AG04449 (cell line): Measurements from ENCODE around the gene STXBP4.

ENCODE experiments used
- CTCF ChIA-PET: fragments of 350-600 bp; formaldehyde crosslinking; extraction: SDS; loops from one replicate; lab custom pipeline; 2021; ENCODE audit warnings: antibody characterized with exemption; lab: Yijun Ruan, JAX
- POLR2A ChIA-PET: fragments of 400-600, 350-600 bp; formaldehyde crosslinking; extraction: SDS; loops from one replicate; lab custom pipeline; 2020; ENCODE audit warnings: antibody characterized with exemption, inconsistent platforms; lab: Yijun Ruan, JAX
- DNase-seq: peaks from one replicate; pipeline ENCODE4 v3.0.0-alpha.2; 2010; ENCODE audit warnings: low read depth, low spot score
- H3K4me3 ChIP-seq: 2 replicates; pipeline ENCODE4 v1.5.1; 2011; ENCODE audit warnings: low read depth, mild to moderate bottlenecking, control low read depth, low read length
- CTCF ChIP-seq: IDR thresholded peaks from one replicate; pipeline ENCODE4 v1.5.1; 2011; ENCODE audit warnings: mild to moderate bottlenecking, moderate library complexity, low read length, control low read depth, inconsistent platforms; ENCODE audit not compliant: insufficient read depth; ENCODE audit errors: missing control alignments

The STXBP4 gene

DNA sequence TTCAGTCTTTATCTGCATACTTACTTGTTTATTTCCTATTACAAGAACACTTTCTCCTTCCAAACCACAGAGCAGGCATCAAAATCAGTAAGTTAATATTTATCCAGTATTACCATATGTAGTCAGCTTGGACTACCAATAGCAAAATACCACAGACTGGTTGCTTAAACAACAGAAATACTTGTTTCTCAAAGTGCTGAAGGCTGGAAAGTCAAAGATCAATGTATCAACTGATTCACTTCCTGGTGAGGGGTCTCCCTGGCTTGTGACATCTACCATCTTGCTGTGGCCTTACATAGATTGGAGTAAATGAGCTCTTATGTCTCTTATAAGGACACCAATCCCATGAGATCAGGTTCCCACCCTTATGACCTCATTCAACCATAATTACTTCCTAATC lies 2.6 kb downstream of the STXBP4 start:
- TF ChIP-seq CTCF: no peak
- POLR2A ChIA-PET: no interaction called here
- no peak overlapping the region for H3K4me3 ChIP-seq
- no peak for DNase-seq
- CTCF ChIA-PET: interaction anchor here (4.6 kb wide), 1 partner anchor 21 kb away, joined by 22 read pairs; no protein-coding TSS in a partner anchor

GRCh38 chr17:54971901-54972300 lies 3.3 kb downstream of the STXBP4 start:
- POLR2A ChIA-PET: no interaction called here
- no peak overlapping the region for H3K4me3 ChIP-seq
- DNase-seq: no peak
- TF ChIP-seq CTCF: no peak
- CTCF ChIA-PET: interaction anchor here (3.2 kb wide), 1 partner anchor 21 kb away, joined by 20 read pairs; no protein-coding TSS in a partner anchor

DNA sequence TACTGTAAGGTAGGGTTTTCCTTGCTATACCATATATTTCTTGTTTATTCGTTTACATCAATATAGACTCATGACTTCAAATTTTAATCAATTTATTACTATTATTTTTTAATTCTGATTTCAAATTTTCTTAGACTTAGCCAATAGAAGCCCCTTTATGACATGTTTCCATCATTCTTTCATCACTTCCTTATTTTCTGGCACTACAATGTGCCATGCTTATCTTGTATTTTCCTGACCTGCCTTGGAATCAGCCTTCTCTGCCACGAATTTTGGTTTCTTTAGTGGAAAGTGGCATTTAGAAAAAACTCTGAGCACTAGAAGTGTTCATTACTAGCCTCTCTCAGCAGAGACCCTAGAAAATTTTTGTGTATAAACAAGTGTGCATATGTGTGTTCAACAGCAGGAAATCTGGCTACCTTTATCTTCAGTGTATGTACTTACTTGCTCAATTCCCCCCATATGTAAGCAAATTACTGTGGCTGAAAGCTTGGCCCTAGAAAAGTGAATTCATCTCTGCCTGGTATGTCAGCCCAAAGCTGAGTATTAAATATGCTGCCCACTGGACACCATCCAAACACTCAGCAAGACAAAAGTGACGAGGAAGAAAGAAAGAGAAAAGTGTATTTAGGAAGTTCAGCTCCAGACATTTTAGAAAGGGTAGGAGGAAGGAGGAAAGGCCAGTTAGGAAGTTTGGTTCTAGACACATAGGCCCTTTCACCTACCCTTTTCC lies 4.0 kb downstream of the STXBP4 start:
- no peak for DNase-seq
- CTCF ChIA-PET: interaction anchor here (0.9 to 3.2 kb wide), 4 partner anchors 14 to 375 kb away, joined by 4 to 20 read pairs (median 5); no protein-coding TSS in a partner anchor
- TF ChIP-seq CTCF: no peak
- no peak overlapping the region for H3K4me3 ChIP-seq
- POLR2A ChIA-PET: no interaction called here

GRCh38 chr17:54974759-54975158 lies 6.2 kb downstream of the STXBP4 start:
- ChIA-PET POLR2A (no interaction called here), CTCF (interaction anchor here (3.2 kb wide), 1 partner anchor 18 kb away, joined by 20 read pairs; no protein-coding TSS in a partner anchor)

DNA sequence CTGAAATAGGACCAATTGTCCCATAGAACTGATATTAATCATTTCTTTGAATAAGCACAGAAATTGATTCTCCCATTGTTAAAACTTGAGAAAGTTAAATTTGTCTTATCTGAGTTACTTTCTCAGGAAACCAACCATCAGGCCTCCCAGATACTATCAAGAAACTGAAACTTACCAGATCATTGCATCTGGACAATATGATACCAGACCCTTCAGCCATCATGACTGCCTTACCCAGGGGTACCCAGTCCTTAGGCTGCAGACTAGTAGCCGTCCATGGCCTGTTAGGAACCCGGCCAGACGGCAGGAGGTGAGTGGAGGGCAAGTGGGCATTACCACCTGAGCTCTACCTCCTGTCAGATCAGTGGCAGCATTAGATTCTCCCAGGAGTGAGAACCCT lies 7.8 kb downstream of the STXBP4 start:
- no peak for TF ChIP-seq CTCF
- CTCF ChIA-PET: no interaction called here
- DNase-seq: no peak
- POLR2A ChIA-PET: no interaction called here
- H3K4me3 ChIP-seq: no peak overlapping the region

More at GRCh38 chr17:54974759-54975158, 6.2 kb downstream of the STXBP4 start:
- no peak for DNase-seq
- H3K4me3 ChIP-seq: no peak overlapping the region
- TF ChIP-seq CTCF: no peak

DNA sequence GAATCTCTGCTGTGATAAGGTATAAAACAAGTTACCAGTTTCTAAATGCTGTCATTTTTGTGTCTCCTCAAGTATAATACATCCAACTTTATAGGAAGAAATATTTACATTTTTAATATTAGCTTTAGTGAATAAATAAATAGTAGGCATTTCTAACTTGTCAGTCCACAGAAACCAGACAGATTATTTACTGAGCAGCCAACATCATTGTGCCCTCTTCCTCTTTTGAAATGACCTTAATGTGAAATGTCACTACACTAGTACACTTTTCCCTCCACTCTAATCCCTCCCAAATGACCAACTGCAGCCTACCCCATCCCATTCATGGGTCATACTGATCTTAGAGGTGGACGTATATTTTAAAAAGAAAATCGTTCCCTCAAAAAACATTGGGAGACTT lies 9.2 kb downstream of the STXBP4 start:
- no peak for TF ChIP-seq CTCF
- ChIA-PET CTCF (no interaction called here), POLR2A (no interaction called here)
- DNase-seq: no peak
- H3K4me3 ChIP-seq: no peak overlapping the region
